Measurements from ENCODE around the gene C14orf119.

C14orf119 gene

DNA sequence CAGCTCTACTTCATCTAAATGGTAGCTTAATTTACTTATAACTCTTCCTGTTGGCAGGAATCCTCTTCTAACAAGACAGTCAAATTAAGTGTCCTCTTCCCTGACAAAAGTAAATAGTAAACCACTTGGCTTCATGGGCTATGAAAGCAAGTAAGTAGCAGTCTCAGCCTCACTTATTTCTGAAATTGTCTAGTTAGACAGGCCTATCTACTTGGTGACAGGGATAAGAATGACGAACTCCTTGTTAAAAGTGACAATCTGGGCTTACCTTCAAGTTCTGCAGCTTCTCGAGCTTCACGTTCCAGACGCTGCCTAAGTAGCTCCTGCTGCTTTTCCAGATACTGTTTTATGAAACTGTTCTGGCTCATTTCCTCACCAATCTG, 5.1 kb upstream of the C14orf119 start:
- Histone ChIP-seq H3K36me3 (ENCODE audit: control insufficient read depth in 1 of 2, insufficient read depth in 2 of 2, low read length in 2 of 2) (peaks cover 14 to 30% of the 10 kb centered on the region in 2 experiments), H3K4me3 (ENCODE audit: low read depth, low read length) (no peak overlapping the region), H2AFZ (ENCODE audit: insufficient read depth, low read length, poor library complexity) (no peak overlapping the region), H3K23ac (ENCODE audit: low read length) (no peak overlapping the region), H3K9ac (ENCODE audit: low read length) (no peak overlapping the region), H3K27me3 (ENCODE audit: insufficient read depth, low read length) (no peaks in the 10 kb centered on the region), H3K9me3 (ENCODE audit: insufficient read depth, low read depth, low read length) (no peaks in the 10 kb centered on the region), H4K8ac (ENCODE audit: low read depth, low read length) (no peak overlapping the region), H3K14ac (ENCODE audit: low read length) (no peak overlapping the region), H3K18ac (ENCODE audit: low read length) (no peak overlapping the region), H4K91ac (ENCODE audit: low read depth, low read length) (no peak overlapping the region), H2BK120ac (ENCODE audit: insufficient read depth, low read length, poor library complexity) (no peak overlapping the region), H2BK12ac (ENCODE audit: low read length) (no peak overlapping the region), H3K79me2 (ENCODE audit: control insufficient read depth, insufficient read depth, low read length, poor library complexity) (peaks cover 12% of the 10 kb centered on the region), H3K4me2 (ENCODE audit: low read length) (no peak overlapping the region), H3K4ac (ENCODE audit: low read depth, low read length) (no peak overlapping the region), H3K27ac (ENCODE audit: low read depth, low read length) (no peak overlapping the region), H4K12ac (ENCODE audit: low read depth, low read length) (no peak overlapping the region), H2BK5ac (ENCODE audit: low read depth, low read length, poor library complexity) (no peak overlapping the region), H3K4me1 (ENCODE audit: control insufficient read depth in 1 of 2, insufficient read depth in 2 of 2, low read length in 2 of 2) (peaks cover 2% of the 10 kb centered on the region in 2 experiments), H3K79me1 (ENCODE audit: low read length) (peaks cover 7% of the 10 kb centered on the region), H2AK5ac (ENCODE audit: low read length) (no peak overlapping the region)
- WGBS (ENCODE audit: extremely low coverage, insufficient coverage, insufficient read length) = no CpG with 5 or more reads among the region's 4 CpGs
- DNase-seq = no peak

DNA sequence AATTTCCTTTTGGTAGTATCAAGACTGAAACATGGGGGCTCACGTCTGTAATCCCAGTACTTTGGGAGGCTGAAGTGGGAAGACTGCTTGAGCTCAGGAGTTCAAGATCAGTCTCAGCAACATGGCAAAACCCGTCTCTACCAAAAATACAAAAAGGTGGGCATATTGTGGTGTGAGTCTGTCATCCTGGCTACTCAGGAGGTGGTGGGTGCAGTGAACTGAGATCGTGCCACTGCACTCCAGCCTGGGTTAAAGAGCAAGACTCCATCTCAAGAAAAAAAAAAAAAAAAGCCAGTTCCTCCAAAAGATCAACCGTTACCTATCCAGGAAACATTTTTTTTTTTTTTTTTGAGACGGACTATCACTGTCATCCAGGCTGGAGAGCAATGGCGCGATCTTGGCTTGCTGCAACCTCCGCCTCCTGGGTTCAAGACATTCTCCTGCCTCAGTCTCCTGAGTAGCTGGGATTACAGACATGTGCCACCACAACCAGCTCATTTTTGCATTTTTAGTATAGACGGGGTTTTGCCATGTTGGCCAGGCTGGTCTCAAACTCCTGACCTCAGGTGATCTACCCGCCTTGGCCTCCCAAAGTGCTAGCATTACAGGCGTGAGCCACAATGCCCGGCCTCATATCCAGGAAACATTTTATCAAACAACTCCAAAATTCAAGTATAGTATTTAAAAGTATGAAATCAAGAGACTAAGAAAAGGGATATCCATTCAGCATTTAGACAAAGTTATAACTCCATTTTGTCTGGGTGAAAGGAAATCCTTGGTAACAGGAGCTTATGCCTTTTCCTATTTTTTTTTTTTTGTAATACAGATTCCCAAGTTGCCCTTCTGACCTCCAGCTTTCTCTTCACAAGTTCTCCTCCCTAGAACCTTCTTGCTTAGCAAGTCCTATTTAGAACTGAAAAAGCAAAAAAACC, 3.7 kb upstream of the C14orf119 start:
- Histone ChIP-seq H3K18ac (ENCODE audit: low read length) (no peak overlapping the region), H3K4me2 (ENCODE audit: low read length) (no peak overlapping the region), H3K4ac (ENCODE audit: low read depth, low read length) (peak overlapping the region; percentile 4), H3K79me2 (ENCODE audit: control insufficient read depth, insufficient read depth, low read length, poor library complexity) (peaks cover 16% of the 10 kb centered on the region), H3K9ac (ENCODE audit: low read length) (no peak overlapping the region), H2AK5ac (ENCODE audit: low read length) (no peak overlapping the region), H4K8ac (ENCODE audit: low read depth, low read length) (no peak overlapping the region), H3K4me1 (ENCODE audit: control insufficient read depth in 1 of 2, insufficient read depth in 2 of 2, low read length in 2 of 2) (peaks cover 3 to 4% of the 10 kb centered on the region in 2 experiments), H3K23ac (ENCODE audit: low read length) (no peak overlapping the region), H3K4me3 (ENCODE audit: low read depth, low read length) (no peak overlapping the region), H2BK5ac (ENCODE audit: low read depth, low read length, poor library complexity) (no peak overlapping the region), H4K91ac (ENCODE audit: low read depth, low read length) (no peak overlapping the region), H3K9me3 (ENCODE audit: insufficient read depth, low read depth, low read length) (no peaks in the 10 kb centered on the region), H4K12ac (ENCODE audit: low read depth, low read length) (no peak overlapping the region), H3K14ac (ENCODE audit: low read length) (no peak overlapping the region), H3K27me3 (ENCODE audit: insufficient read depth, low read length) (no peaks in the 10 kb centered on the region), H2BK12ac (ENCODE audit: low read length) (no peak overlapping the region), H2AFZ (ENCODE audit: insufficient read depth, low read length, poor library complexity) (no peak overlapping the region), H3K27ac (ENCODE audit: low read depth, low read length) (no peak overlapping the region), H2BK120ac (ENCODE audit: insufficient read depth, low read length, poor library complexity) (no peak overlapping the region), H3K79me1 (ENCODE audit: low read length) (peaks cover 12% of the 10 kb centered on the region), H3K36me3 (ENCODE audit: control insufficient read depth in 1 of 2, insufficient read depth in 2 of 2, low read length in 2 of 2) (peaks cover 14 to 26% of the 10 kb centered on the region in 2 experiments)
- no CpG with 5 or more reads among the region's 12 CpGs for WGBS (ENCODE audit: extremely low coverage, insufficient coverage, insufficient read length)
- DNase-seq = no peak

DNA sequence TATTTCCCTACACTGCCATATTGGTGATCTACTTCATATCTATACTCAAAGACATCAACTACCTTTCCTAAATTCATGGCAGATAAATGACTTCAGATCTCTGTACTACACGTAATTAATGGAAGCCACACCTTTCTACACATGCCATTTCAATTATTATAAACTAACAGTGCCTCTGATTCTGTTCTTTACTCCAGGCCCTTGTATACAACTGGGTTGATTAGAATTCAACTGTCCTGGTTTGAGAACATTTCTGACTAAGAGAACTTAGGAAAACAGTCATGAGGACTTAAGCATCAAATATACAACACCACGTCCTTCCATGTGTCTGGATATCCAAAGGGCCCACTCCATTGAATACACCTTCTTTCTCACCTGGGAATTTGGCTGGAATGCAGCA, 2.2 kb upstream of the C14orf119 start:
- Histone ChIP-seq H3K18ac (ENCODE audit: low read length) (no peak overlapping the region), H2BK12ac (ENCODE audit: low read length) (no peak overlapping the region), H3K14ac (ENCODE audit: low read length) (no peak overlapping the region), H3K27ac (ENCODE audit: low read depth, low read length) (no peak overlapping the region), H3K4me2 (ENCODE audit: low read length) (no peak overlapping the region), H3K36me3 (ENCODE audit: control insufficient read depth in 1 of 2, insufficient read depth in 2 of 2, low read length in 2 of 2) (peaks cover 17 to 32% of the 10 kb centered on the region in 2 experiments), H4K8ac (ENCODE audit: low read depth, low read length) (no peak overlapping the region), H3K79me1 (ENCODE audit: low read length) (peaks cover 12% of the 10 kb centered on the region), H4K12ac (ENCODE audit: low read depth, low read length) (no peak overlapping the region), H3K23ac (ENCODE audit: low read length) (no peak overlapping the region), H3K79me2 (ENCODE audit: control insufficient read depth, insufficient read depth, low read length, poor library complexity) (peaks cover 17% of the 10 kb centered on the region), H4K91ac (ENCODE audit: low read depth, low read length) (no peak overlapping the region), H3K9me3 (ENCODE audit: insufficient read depth, low read depth, low read length) (no peaks in the 10 kb centered on the region), H3K4me1 (ENCODE audit: control insufficient read depth in 1 of 2, insufficient read depth in 2 of 2, low read length in 2 of 2) (peaks cover 5 to 9% of the 10 kb centered on the region in 2 experiments), H2BK120ac (ENCODE audit: insufficient read depth, low read length, poor library complexity) (no peak overlapping the region), H2AK5ac (ENCODE audit: low read length) (no peak overlapping the region), H2BK5ac (ENCODE audit: low read depth, low read length, poor library complexity) (no peak overlapping the region), H2AFZ (ENCODE audit: insufficient read depth, low read length, poor library complexity) (no peak overlapping the region), H3K9ac (ENCODE audit: low read length) (no peak overlapping the region), H3K4ac (ENCODE audit: low read depth, low read length) (peak overlapping the region; percentile 98), H3K4me3 (ENCODE audit: low read depth, low read length) (no peak overlapping the region), H3K27me3 (ENCODE audit: insufficient read depth, low read length) (no peaks in the 10 kb centered on the region)
- no CpG with 5 or more reads among the region's 2 CpGs for WGBS (ENCODE audit: extremely low coverage, insufficient coverage, insufficient read length)
- DNase-seq = no peak

DNA sequence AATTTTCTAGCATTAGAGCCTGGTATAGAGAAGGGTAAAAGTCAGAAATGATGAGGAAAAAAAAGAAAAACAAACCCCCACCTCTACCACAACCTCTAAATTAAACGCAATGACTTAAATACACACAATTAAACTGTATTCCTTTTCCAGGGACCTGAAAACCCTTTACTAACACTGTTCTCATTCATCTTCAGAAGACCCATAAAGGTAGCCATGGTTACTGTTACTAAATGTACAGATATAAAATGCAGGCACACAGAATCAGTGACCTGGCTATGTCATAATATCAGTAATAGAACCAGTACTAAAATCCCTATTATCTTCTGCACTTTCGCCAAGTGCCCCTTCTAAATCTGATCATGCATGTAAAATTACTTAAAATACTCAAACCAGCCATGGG, 1.8 kb upstream of the C14orf119 start:
- Histone ChIP-seq H2BK120ac (ENCODE audit: insufficient read depth, low read length, poor library complexity) (no peak overlapping the region), H3K4ac (ENCODE audit: low read depth, low read length) (peak overlapping the region; percentile 98), H2AFZ (ENCODE audit: insufficient read depth, low read length, poor library complexity) (no peak overlapping the region), H2BK5ac (ENCODE audit: low read depth, low read length, poor library complexity) (no peak overlapping the region), H4K12ac (ENCODE audit: low read depth, low read length) (no peak overlapping the region), H3K9ac (ENCODE audit: low read length) (no peak overlapping the region), H2BK12ac (ENCODE audit: low read length) (no peak overlapping the region), H3K14ac (ENCODE audit: low read length) (no peak overlapping the region), H4K8ac (ENCODE audit: low read depth, low read length) (no peak overlapping the region), H3K18ac (ENCODE audit: low read length) (no peak overlapping the region), H3K4me3 (ENCODE audit: low read depth, low read length) (no peak overlapping the region), H3K27ac (ENCODE audit: low read depth, low read length) (no peak overlapping the region), H3K79me2 (ENCODE audit: control insufficient read depth, insufficient read depth, low read length, poor library complexity) (peaks cover 17% of the 10 kb centered on the region), H2AK5ac (ENCODE audit: low read length) (no peak overlapping the region), H3K23ac (ENCODE audit: low read length) (no peak overlapping the region), H3K36me3 (ENCODE audit: control insufficient read depth in 1 of 2, insufficient read depth in 2 of 2, low read length in 2 of 2) (peaks cover 17 to 34% of the 10 kb centered on the region in 2 experiments), H3K27me3 (ENCODE audit: insufficient read depth, low read length) (no peaks in the 10 kb centered on the region), H3K9me3 (ENCODE audit: insufficient read depth, low read depth, low read length) (no peaks in the 10 kb centered on the region), H4K91ac (ENCODE audit: low read depth, low read length) (no peak overlapping the region), H3K79me1 (ENCODE audit: low read length) (peaks cover 12% of the 10 kb centered on the region), H3K4me2 (ENCODE audit: low read length) (peak overlapping the region; percentile 94), H3K4me1 (ENCODE audit: control insufficient read depth in 1 of 2, insufficient read depth in 2 of 2, low read length in 2 of 2) (peaks cover 5 to 9% of the 10 kb centered on the region in 2 experiments)
- WGBS (ENCODE audit: extremely low coverage, insufficient coverage, insufficient read length) = no CpG with 5 or more reads among the region's 2 CpGs
- DNase-seq = no peak

Measured in trophoblast cell (in vitro differentiated cells and primary cell).